Stimulated activated CD4-positive, alpha-beta T cell treated with anti-CD3 and anti-CD28 coated beads, Interleukin-15, amount 100 ng/mL, for 1 hour (primary cell): ENCODE measurements around the gene SLAMF9.
"Not testable (repeated sequence)": the region's sequence is repeated elsewhere in the genome, so short reads cannot be mapped to it uniquely, and the experiment has no call there.

Experiments
- DNase-seq, 2 donors: peaks; one replicate each; pipeline ENCODE4 v3.0.0-alpha.2; 2020; ENCODE audit warnings: low read depth in 1 of 2, low spot score in 1 of 2

The SLAMF9 gene

GRCh38 chr1:159921700-159922504 lies 32.1 kb downstream of the SLAMF9 start:
- no peak for DNase-seq

DNA sequence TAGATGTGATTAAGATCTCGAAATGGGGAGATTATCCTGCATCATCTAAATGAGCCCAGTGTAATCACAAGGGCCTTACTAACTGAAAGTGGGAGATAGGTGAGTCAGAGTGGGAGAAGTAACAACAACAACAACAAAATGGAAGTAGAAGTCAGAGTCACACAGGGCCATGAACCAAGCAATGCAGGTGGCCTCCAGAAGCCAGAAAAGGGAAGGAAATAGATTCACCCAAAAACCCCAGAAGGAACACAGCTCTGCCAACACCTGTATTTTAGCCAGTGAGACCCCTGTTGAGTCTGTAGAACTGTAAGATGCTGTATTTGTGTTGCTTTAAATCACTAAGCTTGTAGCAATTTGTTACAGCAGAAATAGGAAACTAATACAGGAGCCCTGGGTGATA lies 32.8 kb downstream of the SLAMF9 start:
- DNase-seq = no peak

DNA sequence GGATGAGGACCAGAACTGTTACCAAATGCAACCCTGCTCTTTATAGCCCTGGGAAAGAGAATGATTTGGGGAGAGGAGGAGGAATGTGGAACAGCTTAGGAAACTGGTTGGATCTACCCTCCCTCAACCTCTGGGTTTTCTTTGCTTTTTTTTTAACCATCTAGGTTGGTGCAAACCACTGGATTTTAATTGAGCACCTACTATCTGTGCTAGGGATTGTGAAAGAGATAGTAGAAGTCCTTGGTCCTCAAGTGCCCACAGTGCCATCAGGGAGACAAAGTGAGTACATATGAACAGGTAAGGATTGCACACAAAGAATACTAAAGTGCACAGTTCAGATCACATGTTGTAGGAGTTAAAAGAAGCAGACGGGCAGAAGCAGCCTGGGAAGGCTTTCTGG lies 33.4 kb downstream of the SLAMF9 start:
- no peak for DNase-seq

GRCh38 chr1:159920202-159920601 lies 33.8 kb downstream of the SLAMF9 start:
- no peak for DNase-seq

- DNase-seq = no peak
Observed at GRCh38 chr1:159919236-159919865, 34.7 kb downstream of the SLAMF9 start.

DNA sequence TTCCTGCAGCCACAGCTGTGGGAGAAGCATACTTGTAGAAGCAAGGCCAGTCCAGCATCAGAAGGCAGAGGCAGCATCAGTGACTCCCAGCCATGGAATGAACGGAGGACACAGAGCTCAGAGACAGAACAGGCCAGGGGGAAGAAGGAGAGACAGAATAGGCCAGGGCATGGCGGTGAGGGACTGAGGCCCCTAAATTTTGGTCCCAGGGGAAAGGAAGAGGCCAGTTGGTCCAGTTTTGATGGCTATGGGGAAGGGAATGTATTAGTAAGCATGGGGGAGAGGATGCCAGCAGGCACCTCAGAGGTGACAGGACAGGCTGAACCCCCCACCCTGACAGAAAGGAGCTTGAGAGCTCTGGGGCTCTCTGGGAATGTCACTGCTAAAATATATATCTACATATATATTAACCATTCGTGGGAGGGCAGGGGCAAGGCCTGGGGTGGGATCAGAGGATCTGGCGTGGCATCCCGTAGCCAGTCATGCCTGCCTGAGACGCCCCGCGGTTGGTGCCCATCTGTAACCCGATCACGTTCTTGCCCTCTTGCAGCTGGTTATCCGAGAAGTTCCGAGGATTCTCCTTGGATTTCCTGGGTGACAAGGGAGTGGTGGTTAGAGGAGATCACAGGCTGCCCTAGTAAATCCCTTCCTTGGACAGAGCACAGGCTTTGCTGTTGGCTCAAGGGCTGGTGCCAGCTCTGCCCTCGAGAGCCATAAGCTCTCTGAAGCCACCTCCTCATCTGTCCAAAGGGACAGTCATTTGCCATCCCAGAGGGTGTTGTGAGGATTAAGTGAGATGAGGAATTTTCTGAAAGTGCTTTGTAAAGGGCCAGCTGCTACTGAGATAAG lies 35.5 kb downstream of the SLAMF9 start:
- no peak for DNase-seq

DNA sequence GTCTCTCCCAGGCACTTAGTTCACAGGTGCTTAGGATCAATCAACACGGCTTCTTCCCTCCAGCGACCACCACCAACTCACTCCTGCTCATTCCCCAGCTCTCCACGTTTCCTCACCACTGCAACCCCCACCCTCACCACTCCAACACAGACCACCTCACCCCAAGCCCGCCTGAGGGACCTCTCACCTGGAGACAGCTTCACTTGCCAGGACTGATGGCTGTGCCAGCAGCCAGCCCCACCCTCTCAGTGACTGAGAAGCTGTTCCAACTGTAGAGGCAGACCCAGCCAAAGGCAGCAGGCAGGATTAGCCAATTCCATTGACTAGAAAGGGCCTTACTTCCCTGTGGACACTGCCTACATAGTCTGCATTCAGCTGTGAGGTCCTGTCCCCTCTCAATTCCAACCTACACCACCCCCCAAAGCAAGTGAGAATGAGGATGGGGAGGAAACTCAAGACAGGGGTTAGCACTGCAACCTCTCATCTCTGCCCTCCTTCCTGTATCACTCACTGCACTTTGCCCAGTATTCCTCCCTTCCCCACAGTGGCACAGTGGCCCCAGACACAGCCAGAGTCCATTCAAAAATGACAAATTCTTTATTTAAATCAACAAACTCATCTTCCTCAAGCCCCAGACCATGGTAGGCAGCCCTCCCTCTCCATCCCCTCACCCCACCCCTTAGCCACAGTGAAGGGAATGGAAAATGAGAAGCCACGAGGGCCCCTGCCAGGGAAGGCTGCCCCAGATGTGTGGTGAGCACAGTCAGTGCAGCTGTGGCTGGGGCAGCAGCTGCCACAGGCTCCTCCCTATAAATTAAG lies 36.3 kb downstream of the SLAMF9 start:
- no peak for DNase-seq

GRCh38 chr1:159916242-159917051 lies 37.6 kb downstream of the SLAMF9 start:
- no peak for DNase-seq

- DNase-seq = no peak
Observed at GRCh38 chr1:159915571-159916241, 38.3 kb downstream of the SLAMF9 start.

GRCh38 chr1:159914252-159915018 lies 39.6 kb downstream of the SLAMF9 start:
- DNase-seq = no peak

GRCh38 chr1:159913451-159914192 lies 40.4 kb downstream of the SLAMF9 start:
- DNase-seq = no peak

- DNase-seq = no peak
Observed at GRCh38 chr1:159911326-159912070, 42.5 kb downstream of the SLAMF9 start.

- DNase-seq = no peak
Observed at GRCh38 chr1:159908031-159908940, 45.8 kb downstream of the SLAMF9 start.

GRCh38 chr1:159906960-159907359 lies 47.1 kb downstream of the SLAMF9 start:
- DNase-seq = no peak

DNA sequence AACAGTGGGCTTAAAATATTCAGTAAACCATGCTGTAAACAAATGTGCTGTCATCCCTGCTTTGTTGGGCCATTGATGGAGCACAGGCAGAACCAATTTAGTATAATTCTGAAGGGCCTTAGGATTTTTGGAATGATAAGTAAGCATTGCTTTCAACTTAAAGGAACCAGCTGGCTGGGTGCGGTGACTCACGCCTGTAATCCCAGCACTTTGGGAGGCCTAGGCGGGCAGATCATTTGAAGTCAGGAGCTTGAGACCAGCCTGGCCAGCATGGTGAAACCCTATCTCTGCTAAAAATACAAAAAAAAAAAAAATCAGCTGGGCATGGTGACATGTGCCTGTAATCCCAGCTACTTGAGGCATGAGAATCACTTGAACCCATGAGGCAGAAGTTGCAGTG lies 50.0 kb downstream of the SLAMF9 start:
- not testable (repeated sequence) for DNase-seq

GRCh38 chr1:159902541-159902940 lies 51.5 kb downstream of the SLAMF9 start:
- DNase-seq = no peak
